BE2C (cell line): Measurements from ENCODE around the gene COCH.

Experiments used
- DNase-seq: peaks from one replicate; pipeline ENCODE4 v3.0.0-alpha.2; 2020
- H3K27me3 ChIP-seq: fragments of 250-450 bp; sonication (Bioruptor Pico); 2 replicates; pipeline ENCODE4 v1.5.1; 2020; ENCODE audit warnings: mild to moderate bottlenecking
- H3K36me3 ChIP-seq: fragments of 250-450 bp; sonication (Bioruptor Pico); 2 replicates; pipeline ENCODE4 v1.5.1; 2020; ENCODE audit warnings: mild to moderate bottlenecking
- H3K4me1 ChIP-seq: fragments of 250-450 bp; sonication (Bioruptor Pico); 2 replicates; pipeline ENCODE4 v1.5.1; 2020
- H3K4me3 ChIP-seq: 2 replicates; pipeline ENCODE4 v1.5.1; 2011; ENCODE audit warnings: low read depth, low read length
- H3K9me3 ChIP-seq: fragments of 250-450 bp; sonication (Bioruptor Pico); 2 replicates; pipeline ENCODE4 v1.5.1; 2020
- TF ChIP-seq, protein P1 (sequence below): IDR thresholded peaks from 2 replicates; pipeline ENCODE4 v1.5.1; 2012; ENCODE audit warnings: mild to moderate bottlenecking, low read depth, low read length

COCH gene

DNA sequence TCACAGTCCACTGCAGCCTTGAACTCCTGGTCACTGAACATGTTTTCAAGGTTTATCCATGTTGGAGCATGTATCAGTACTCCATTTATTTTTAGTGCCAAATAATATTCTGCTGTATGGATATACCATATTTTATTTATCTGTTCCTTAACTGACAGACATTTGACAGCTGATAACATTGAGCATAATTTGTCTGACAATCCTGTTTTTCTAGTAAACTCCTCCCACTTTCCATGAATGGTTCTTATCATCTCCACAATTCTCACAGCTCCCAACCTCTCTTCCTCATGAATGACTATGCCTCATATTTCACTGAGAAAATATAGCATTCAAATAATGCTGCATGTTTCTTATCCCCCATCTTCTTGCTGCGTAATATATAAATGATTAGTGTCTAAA lies 33.3 kb downstream of the COCH start:
- TF ChIP-seq, protein P1, sequence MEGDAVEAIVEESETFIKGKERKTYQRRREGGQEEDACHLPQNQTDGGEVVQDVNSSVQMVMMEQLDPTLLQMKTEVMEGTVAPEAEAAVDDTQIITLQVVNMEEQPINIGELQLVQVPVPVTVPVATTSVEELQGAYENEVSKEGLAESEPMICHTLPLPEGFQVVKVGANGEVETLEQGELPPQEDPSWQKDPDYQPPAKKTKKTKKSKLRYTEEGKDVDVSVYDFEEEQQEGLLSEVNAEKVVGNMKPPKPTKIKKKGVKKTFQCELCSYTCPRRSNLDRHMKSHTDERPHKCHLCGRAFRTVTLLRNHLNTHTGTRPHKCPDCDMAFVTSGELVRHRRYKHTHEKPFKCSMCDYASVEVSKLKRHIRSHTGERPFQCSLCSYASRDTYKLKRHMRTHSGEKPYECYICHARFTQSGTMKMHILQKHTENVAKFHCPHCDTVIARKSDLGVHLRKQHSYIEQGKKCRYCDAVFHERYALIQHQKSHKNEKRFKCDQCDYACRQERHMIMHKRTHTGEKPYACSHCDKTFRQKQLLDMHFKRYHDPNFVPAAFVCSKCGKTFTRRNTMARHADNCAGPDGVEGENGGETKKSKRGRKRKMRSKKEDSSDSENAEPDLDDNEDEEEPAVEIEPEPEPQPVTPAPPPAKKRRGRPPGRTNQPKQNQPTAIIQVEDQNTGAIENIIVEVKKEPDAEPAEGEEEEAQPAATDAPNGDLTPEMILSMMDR: no peak
- Histone ChIP-seq H3K36me3 (peaks cover 24% of the 10 kb centered on the region), H3K4me1 (no peaks in the 10 kb centered on the region), H3K9me3 (no peaks in the 10 kb centered on the region), H3K4me3 (no peak overlapping the region), H3K27me3 (no peaks in the 10 kb centered on the region)
- DNase-seq: no peak

DNA sequence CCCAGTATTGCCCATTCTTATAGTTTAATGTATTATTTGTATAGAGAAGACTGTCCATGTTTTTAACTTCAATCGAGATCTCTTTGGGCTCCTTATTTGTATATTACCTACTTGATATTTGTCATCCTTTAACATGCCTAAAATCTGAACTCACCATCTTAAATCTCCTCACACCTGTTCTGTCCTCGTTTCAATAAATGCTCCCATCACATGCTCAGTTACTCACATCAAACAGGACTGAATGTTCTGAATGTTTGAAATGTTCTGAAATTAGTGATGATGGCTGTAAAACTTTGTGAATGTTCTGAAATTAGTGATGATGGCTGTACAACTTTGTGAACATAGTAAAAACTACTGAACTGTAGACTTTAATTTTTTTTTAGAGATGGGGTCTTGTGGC lies 34.5 kb downstream of the COCH start:
- peaks cover 24% of the 10 kb centered on the region for H3K36me3 ChIP-seq
- no peaks in the 10 kb centered on the region for H3K4me1 ChIP-seq
- no peaks in the 10 kb centered on the region for H3K27me3 ChIP-seq
- TF ChIP-seq, protein P1: no peak
- no peaks in the 10 kb centered on the region for H3K9me3 ChIP-seq
- no peak for DNase-seq
- no peak overlapping the region for H3K4me3 ChIP-seq

DNA sequence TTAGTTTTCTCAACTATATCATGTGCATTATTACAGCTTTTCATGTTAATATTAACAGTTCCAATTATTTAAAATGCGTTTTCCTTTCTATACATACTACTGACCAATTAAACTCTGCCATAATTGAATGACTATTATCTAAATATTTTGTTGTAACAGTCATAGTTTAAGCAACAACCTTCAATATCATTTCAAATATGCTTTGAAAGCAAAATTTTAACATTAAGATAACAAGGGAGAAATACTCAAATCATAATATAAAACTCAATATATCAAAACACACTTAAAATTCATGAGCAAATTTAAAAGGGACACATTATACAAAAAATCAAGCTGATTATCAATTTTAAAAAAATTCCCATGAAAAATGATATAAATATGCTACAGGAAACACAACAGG lies 40.5 kb downstream of the COCH start:
- no peak overlapping the region for H3K4me3 ChIP-seq
- H3K4me1 ChIP-seq: no peaks in the 10 kb centered on the region
- no peak for DNase-seq
- H3K27me3 ChIP-seq: no peaks in the 10 kb centered on the region
- no peaks in the 10 kb centered on the region for H3K9me3 ChIP-seq
- TF ChIP-seq, protein P1: no peak
- H3K36me3 ChIP-seq: peaks cover 6% of the 10 kb centered on the region

DNA sequence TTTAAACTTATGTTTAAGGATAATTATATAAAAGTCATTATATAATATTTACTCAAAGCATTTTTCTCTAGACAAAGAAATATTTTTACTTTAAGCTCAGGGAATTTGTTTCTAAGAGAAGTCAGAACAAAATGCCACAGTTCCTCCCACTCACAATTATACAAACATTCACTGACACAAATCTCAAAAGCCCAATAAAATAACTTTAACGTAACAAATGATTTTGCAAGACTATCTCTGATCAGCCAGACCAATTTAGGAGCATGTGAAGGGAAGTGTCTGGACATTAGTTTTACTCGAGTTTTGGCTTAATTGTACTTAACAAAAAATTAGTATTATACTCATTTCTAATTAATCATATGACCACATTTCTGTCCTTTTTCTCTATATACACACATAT lies 41.2 kb downstream of the COCH start:
- no peak for DNase-seq
- no peaks in the 10 kb centered on the region for H3K9me3 ChIP-seq
- TF ChIP-seq, protein P1: no peak
- H3K27me3 ChIP-seq: no peaks in the 10 kb centered on the region
- H3K36me3 ChIP-seq: no peaks in the 10 kb centered on the region; the same call in 1 of the 2 replicates
- no peak overlapping the region for H3K4me3 ChIP-seq
- H3K4me1 ChIP-seq: peaks cover 5% of the 10 kb centered on the region

DNA sequence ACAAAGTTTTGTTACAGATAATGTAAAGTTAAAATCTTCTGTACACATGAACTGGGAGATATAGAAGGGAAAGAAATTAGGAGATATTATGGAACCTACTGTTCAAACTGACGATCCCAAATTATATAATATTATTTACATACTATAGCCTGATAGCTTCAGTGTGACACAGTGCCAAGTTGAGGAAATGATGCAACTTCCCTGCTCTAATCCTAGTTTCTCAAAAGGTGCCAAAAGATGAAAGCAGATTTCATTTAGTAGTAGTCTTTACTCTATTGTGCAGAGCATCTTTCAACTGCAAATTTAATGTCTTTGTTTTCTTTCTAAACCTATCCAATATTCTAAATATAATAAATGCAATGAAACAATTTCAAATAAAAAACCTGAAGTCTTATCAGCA lies 46.9 kb downstream of the COCH start:
- no peak for DNase-seq
- H3K36me3 ChIP-seq: peaks cover 4% of the 10 kb centered on the region
- H3K9me3 ChIP-seq: no peaks in the 10 kb centered on the region
- TF ChIP-seq, protein P1: no peak
- H3K4me3 ChIP-seq: no peak overlapping the region
- H3K27me3 ChIP-seq: no peaks in the 10 kb centered on the region
- H3K4me1 ChIP-seq: peaks cover 13% of the 10 kb centered on the region

DNA sequence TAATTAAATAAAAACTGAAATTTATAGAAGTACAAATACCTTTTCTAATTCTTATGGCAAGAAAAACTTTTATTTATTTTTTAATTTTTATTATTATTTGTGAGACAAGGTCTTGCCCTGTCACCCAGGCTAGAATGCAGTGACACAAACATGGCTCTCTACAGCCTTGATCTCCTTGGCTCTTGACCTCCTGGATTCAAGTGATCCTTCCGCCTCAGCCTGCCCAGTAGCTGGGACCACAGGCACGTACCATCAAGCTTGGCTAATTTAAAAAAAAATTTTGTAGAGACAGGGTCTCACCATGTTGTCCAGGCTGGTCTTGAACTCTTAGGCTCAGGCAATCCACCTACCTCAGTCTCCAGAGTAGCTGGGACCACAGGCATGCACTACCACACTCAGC lies 47.4 kb downstream of the COCH start:
- H3K9me3 ChIP-seq: no peaks in the 10 kb centered on the region
- H3K36me3 ChIP-seq: peaks cover 4% of the 10 kb centered on the region
- peaks cover 13% of the 10 kb centered on the region for H3K4me1 ChIP-seq
- DNase-seq: no peak
- no peak overlapping the region for H3K4me3 ChIP-seq
- H3K27me3 ChIP-seq: no peaks in the 10 kb centered on the region
- TF ChIP-seq, protein P1: no peak
